ENCODE results near the gene GRM5.

DNA sequence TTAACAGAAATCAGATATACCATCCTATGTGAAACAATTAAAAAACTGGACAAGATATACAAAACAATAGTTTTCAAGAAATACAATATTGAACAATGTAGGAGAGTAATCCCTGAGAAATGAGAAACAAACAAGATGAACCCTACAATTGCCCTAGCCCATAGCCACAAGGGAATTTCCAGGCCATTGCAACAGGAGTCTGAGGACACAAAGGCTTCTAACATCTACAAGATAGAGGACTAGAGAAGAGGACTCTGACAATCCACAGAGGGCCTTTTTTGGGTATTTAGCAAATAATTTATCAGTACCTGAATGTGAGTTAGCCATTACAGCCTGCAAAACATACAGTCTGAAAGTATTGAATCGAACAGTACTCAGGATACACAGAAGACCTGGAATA, 251.7 kb downstream of the GRM5 start:
- no peak for TF ChIP-seq EZH2 (IDR thresholded peaks at IDR 0.05; ENCODE audit: insufficient read depth, poor library complexity, severe bottlenecking)
- no peak for TF ChIP-seq EZH2phosphoT487 (IDR thresholded peaks at IDR 0.05; ENCODE audit: insufficient read depth, low read depth)

All from GM23248 (cell line).